Left lung (tissue), 10 donors: Measurements from ENCODE around the gene MIER2. TPM values are rescaled to one million over a fixed set of nuclear protein-coding genes. Genes with fewer than 3 reads are reported as not detected.
A peak's percentile ranks its signal among the peaks of the same experiment; 100 is the strongest.

ENCODE experiments used
- ATAC-seq: fragments of 200-7000 bp; cut with Tn5 transposase; one replicate; pipeline ENCODE4 v1.9.1; 2020; ENCODE audit warnings: moderate library complexity
- DNase-seq, 4 donors: peaks; one replicate each; pipeline ENCODE4 v3.0.0-alpha.2; 2013 to 2020
- H3K27ac ChIP-seq, 2 donors: fragments of 200-600 bp; sonication (generic) in 1 of 2; one replicate each; pipeline versions ENCODE4 v1.5.0 to v1.8.0; 2020 to 2021
- H3K27me3 ChIP-seq, 2 donors: fragments of 200-600 bp; sonication (generic) in 1 of 2; one replicate each; pipeline versions ENCODE4 v1.5.0 to v1.8.0; 2020 to 2021
- H3K36me3 ChIP-seq, 2 donors: fragments of 200-600 bp; sonication (generic) in 1 of 2; one replicate each; pipeline versions ENCODE4 v1.5.0 to v1.8.0; 2020 to 2021
- H3K4me1 ChIP-seq, 2 donors: fragments of 200-600 bp; one replicate each; pipeline ENCODE4 v1.8.0; 2021
- H3K4me3 ChIP-seq, 2 donors: fragments of 200-600 bp; sonication (generic) in 1 of 2; one replicate each; pipeline versions ENCODE4 v1.5.0 to v1.8.0; 2020 to 2021; ENCODE audit warnings: mild to moderate bottlenecking in 1 of 2
- H3K9me3 ChIP-seq, 2 donors: fragments of 200-600 bp; sonication (generic) in 1 of 2; one replicate each; pipeline versions ENCODE4 v1.5.0 to v1.8.0; 2020 to 2021
- intact Hi-C, 2 donors: fragments of 100-400 bp; cut with DNase I; formaldehyde crosslinking; loops; one replicate each; pipeline versions ENCODE4 v1.11.2 to v1.14.2; 2022
- polyA plus RNA-seq, 6 donors: library from polyadenylated mRNA; unstranded; fragments of 120-200 nt; gene quantifications; one replicate each; pipeline ENCODE4 v1.2.1, GENCODE V29; 2013; ENCODE audit not compliant: insufficient read length in 6 of 6
- total RNA-seq, 2 donors: library from RNA; stranded (reverse); fragmentation: NEBNext Ultra II Directional; extraction: Animal tissue kit (Norgen Biotek cat#: 25700); gene quantifications; one replicate each; pipeline ENCODE4 v1.2.1, GENCODE V29; 2021
- TF ChIP-seq, protein P1 (sequence below), 2 donors: fragments of 200-600 bp; sonication (generic) in 1 of 2; IDR thresholded peaks; one replicate each; pipeline versions ENCODE4 v1.5.0 to v1.8.0; 2021; ENCODE audit warnings: antibody characterized with exemption in 2 of 2
- donor health status: DM: no; HTN: yes; CAD: no.
- donor health status: DM: no; HTN: no; CAD: no.

MIER2 gene
- total and polyA plus RNA-seq, 8 donors: 20.3 to 41.6 (median 26.8) TPM

- TF ChIP-seq, protein P1, sequence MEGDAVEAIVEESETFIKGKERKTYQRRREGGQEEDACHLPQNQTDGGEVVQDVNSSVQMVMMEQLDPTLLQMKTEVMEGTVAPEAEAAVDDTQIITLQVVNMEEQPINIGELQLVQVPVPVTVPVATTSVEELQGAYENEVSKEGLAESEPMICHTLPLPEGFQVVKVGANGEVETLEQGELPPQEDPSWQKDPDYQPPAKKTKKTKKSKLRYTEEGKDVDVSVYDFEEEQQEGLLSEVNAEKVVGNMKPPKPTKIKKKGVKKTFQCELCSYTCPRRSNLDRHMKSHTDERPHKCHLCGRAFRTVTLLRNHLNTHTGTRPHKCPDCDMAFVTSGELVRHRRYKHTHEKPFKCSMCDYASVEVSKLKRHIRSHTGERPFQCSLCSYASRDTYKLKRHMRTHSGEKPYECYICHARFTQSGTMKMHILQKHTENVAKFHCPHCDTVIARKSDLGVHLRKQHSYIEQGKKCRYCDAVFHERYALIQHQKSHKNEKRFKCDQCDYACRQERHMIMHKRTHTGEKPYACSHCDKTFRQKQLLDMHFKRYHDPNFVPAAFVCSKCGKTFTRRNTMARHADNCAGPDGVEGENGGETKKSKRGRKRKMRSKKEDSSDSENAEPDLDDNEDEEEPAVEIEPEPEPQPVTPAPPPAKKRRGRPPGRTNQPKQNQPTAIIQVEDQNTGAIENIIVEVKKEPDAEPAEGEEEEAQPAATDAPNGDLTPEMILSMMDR (IDR thresholded peaks at IDR 0.05): no peak
- intact Hi-C loops: no loop called here
- peaks cover 0 to 85% of the 10 kb centered on the region in 2 donors for H3K36me3 ChIP-seq
- no peaks in the 10 kb centered on the region for H3K4me1 ChIP-seq
- no peaks in the 10 kb centered on the region for H3K27me3 ChIP-seq
- DNase-seq (no peak), ATAC-seq (no peak)
- H3K27ac ChIP-seq: no peak overlapping the region
- H3K9me3 ChIP-seq: peaks cover 0 to 29% of the 10 kb centered on the region in 2 donors
- H3K4me3 ChIP-seq: no peak overlapping the region
These were observed 17.1 kb downstream of the MIER2 start for GRCh38 chr19:327291-328024.

- H3K27me3 ChIP-seq: no peaks in the 10 kb centered on the region
- peaks cover 0 to 91% of the 10 kb centered on the region in 2 donors for H3K36me3 ChIP-seq
- no peak for DNase-seq
- ATAC-seq: no peak
- intact Hi-C loops: no loop called here
- no peak overlapping the region for H3K4me3 ChIP-seq
- TF ChIP-seq, protein P1 (IDR thresholded peaks at IDR 0.05): no peak
- H3K4me1 ChIP-seq: no peaks in the 10 kb centered on the region
- H3K9me3 ChIP-seq: peaks cover 0 to 29% of the 10 kb centered on the region in 2 donors
- H3K27ac ChIP-seq: no peak overlapping the region
These were observed 17.7 kb downstream of the MIER2 start for GRCh38 chr19:326871-327270.

DNA sequence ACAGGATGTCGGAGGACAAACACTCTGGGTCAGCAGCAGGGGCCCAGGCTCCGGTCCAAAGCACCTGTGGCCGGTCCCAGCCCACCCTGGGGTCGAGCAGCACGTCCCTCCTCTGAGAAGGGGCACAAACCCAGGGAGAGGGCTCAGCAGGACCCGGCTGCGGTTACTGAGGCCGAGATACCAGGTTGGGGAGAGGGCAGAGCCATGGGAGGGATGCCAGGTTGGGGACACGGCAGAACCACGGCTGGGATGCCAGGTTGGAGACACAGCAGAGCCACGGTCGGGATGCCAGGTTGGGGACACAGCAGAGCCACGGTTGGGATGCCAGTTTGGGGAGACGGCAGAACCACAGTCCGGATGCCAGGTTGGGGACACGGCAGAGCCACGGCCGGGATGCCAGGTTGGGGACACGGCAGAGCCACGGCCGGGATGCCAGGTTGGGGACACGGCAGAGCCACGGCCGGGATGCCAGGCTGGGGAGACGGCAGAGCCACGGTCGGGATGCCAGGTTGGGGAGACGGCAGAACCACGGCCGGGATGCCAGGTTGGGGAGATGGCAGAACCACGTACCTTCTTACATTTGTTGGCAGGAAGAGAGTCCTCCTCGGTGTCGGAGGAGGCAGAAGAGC lies 18.5 kb downstream of the MIER2 start:
- H3K27me3 ChIP-seq: no peaks in the 10 kb centered on the region

DNA sequence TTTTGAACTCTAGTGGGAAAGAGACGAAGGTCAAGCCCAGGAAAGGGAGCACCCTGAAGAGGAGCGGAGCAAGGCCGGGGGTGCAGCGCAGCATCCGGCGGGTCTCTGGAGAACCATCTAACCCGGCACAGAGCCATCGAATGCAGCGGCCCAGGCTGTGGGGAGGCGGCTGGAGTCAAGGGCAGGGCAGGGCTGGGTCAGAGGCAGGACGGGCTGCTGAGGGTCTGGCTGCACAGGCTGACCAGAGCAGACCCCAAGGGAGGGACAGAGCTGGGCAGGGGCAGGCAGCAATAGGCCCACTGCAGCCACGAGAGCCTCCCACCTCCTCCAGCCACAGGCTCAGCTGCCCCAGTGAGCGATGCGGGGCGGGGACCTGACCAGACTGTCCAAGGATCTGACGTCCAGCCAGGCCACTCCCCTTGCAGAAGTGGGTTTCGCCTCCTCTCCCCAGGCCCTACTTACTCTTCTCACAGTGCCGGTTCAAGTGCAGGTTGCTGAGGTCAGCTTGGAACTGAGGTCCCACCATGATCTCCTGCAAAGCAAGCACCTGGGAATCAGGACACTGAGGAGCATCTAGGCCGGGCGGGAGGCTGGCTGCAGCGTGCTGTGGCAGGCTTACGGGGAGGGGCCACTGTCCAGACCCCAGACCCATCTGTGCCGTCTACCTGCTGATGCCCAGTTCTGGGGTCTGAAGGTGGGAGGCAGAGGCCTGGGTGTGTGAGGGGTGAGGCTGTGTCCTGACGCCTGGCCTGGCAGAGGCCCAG lies 19.2 kb downstream of the MIER2 start:
- H3K4me3 ChIP-seq: no peak overlapping the region
- peaks cover 0 to 91% of the 10 kb centered on the region in 2 donors for H3K36me3 ChIP-seq
- ATAC-seq (no peak), DNase-seq (peak in 1 of 4 donors; percentile 70)
- no peaks in the 10 kb centered on the region for H3K27me3 ChIP-seq
- no peak overlapping the region for H3K27ac ChIP-seq
- peaks cover 0 to 23% of the 10 kb centered on the region in 2 donors for H3K9me3 ChIP-seq
- TF ChIP-seq, protein P1 (IDR thresholded peaks at IDR 0.05): no peak
- no peaks in the 10 kb centered on the region for H3K4me1 ChIP-seq
- intact Hi-C loops: no loop called here

More for the DNA sequence above, 18.5 kb downstream of the MIER2 start:
- intact Hi-C loops: no loop called here
- Histone ChIP-seq H3K4me3 (no peak overlapping the region), H3K9me3 (peaks cover 0 to 29% of the 10 kb centered on the region in 2 donors), H3K4me1 (no peaks in the 10 kb centered on the region), H3K27ac (no peak overlapping the region), H3K36me3 (peaks cover 0 to 91% of the 10 kb centered on the region in 2 donors)
- TF ChIP-seq, protein P1 (IDR thresholded peaks at IDR 0.05): no peak
- ATAC-seq: no peak
- no peak for DNase-seq

- DNase-seq: peak in 1 of 4 donors; percentile 65
- Histone ChIP-seq H3K27ac (no peak overlapping the region), H3K4me3 (no peak overlapping the region), H3K27me3 (no peaks in the 10 kb centered on the region), H3K9me3 (peaks cover 0 to 18% of the 10 kb centered on the region in 2 donors), H3K4me1 (no peaks in the 10 kb centered on the region), H3K36me3 (peaks cover 0 to 91% of the 10 kb centered on the region in 2 donors)
- intact Hi-C loops: no loop called here
- TF ChIP-seq, protein P1 (IDR thresholded peaks at IDR 0.05): no peak
- no peak for ATAC-seq
These were observed 19.9 kb downstream of the MIER2 start for GRCh38 chr19:324716-325115.
